Neuronal stem cell (in vitro differentiated cells): ENCODE results near the gene FIBP.

Experiments used
- DNase-seq: peaks from one replicate; pipeline ENCODE4 v3.0.0-alpha.2; 2013; ENCODE audit warnings: low spot score
- H2AFZ ChIP-seq: one replicate; pipeline ENCODE4 v1.6.1; 2013; ENCODE audit warnings: mild to moderate bottlenecking, low read length, inconsistent platforms
- H2AK5ac ChIP-seq: 2 replicates; pipeline ENCODE4 v1.6.1; 2013; ENCODE audit warnings: low read depth, mild to moderate bottlenecking, inconsistent platforms, low read length, moderate library complexity, mixed read lengths
- H2BK120ac ChIP-seq: 2 replicates; pipeline ENCODE4 v1.6.1; 2013; ENCODE audit warnings: low read depth, mild to moderate bottlenecking, inconsistent platforms, low read length, moderate library complexity, mixed read lengths
- H2BK12ac ChIP-seq: one replicate; pipeline ENCODE4 v1.6.1; 2013; ENCODE audit warnings: low read length, inconsistent platforms
- H2BK15ac ChIP-seq: 2 replicates; pipeline ENCODE4 v1.6.1; 2013; ENCODE audit warnings: mild to moderate bottlenecking, low read length, inconsistent platforms, mixed read lengths
- H2BK5ac ChIP-seq: one replicate; pipeline ENCODE4 v1.6.1; 2013; ENCODE audit warnings: inconsistent platforms, mild to moderate bottlenecking, low read length, moderate library complexity
- H3K14ac ChIP-seq: one replicate; pipeline ENCODE4 v1.6.1; 2013; ENCODE audit warnings: low read length, inconsistent platforms
- H3K18ac ChIP-seq: 2 replicates; pipeline ENCODE4 v1.6.1; 2013; ENCODE audit warnings: low read length, inconsistent platforms
- H3K23ac ChIP-seq: 2 replicates; pipeline ENCODE4 v1.6.1; 2013; ENCODE audit warnings: low read depth, mild to moderate bottlenecking, mixed read lengths, low read length, inconsistent platforms; ENCODE audit not compliant: poor library complexity
- H3K27ac ChIP-seq: replicated peaks from 3 replicates; pipeline ENCODE4 v1.5.1; 2013; ENCODE audit warnings: low read length, inconsistent platforms
- H3K27me3 ChIP-seq, 3 experiments: 2 replicates each; pipeline ENCODE4 v1.6.1; 2013; ENCODE audit warnings: low read length in 3 of 3, mild to moderate bottlenecking in 2 of 3, inconsistent platforms in 1 of 3, low read depth in 1 of 3, mixed read lengths in 1 of 3, moderate library complexity in 1 of 3; ENCODE audit not compliant: control insufficient read depth in 3 of 3, insufficient read depth in 3 of 3
- H3K36me3 ChIP-seq, 2 donors: replicated peaks in 1 of 2; 2 replicates each; pipeline ENCODE4 v1.6.1; 2013; ENCODE audit warnings: low read length in 2 of 2; ENCODE audit not compliant: control insufficient read depth in 2 of 2, insufficient read depth in 2 of 2
- H3K4ac ChIP-seq: 2 replicates; pipeline ENCODE4 v1.6.1; 2013; ENCODE audit warnings: inconsistent platforms, mild to moderate bottlenecking, low read length, moderate library complexity
- H3K4me1 ChIP-seq, 2 donors: 1 replicate in 1 of 2; 2 replicates in 1 of 2; pipeline ENCODE4 v1.6.1; 2013; ENCODE audit warnings: low read length in 2 of 2, low read depth in 1 of 2; ENCODE audit not compliant: control insufficient read depth in 2 of 2, insufficient read depth in 1 of 2
- H3K4me2 ChIP-seq: one replicate; pipeline ENCODE4 v1.6.1; 2013; ENCODE audit warnings: mild to moderate bottlenecking, low read length, inconsistent platforms; ENCODE audit not compliant: insufficient read depth, poor library complexity, severe bottlenecking
- H3K4me3 ChIP-seq, 2 donors: 2 replicates each; pipeline ENCODE4 v1.5.1; 2013; ENCODE audit warnings: low read length in 2 of 2, mild to moderate bottlenecking in 2 of 2, inconsistent platforms in 1 of 2, moderate library complexity in 1 of 2
- H3K79me1 ChIP-seq: one replicate; pipeline ENCODE4 v1.6.1; 2013; ENCODE audit warnings: low read depth, mild to moderate bottlenecking, inconsistent platforms, low read length, moderate library complexity
- H3K9ac ChIP-seq: one replicate; pipeline ENCODE4 v1.6.1; 2013; ENCODE audit warnings: mild to moderate bottlenecking, low read depth, low read length, inconsistent platforms; ENCODE audit not compliant: poor library complexity
- H3K9me3 ChIP-seq, 2 donors: replicated peaks in 1 of 2; 2 replicates each; pipeline versions ENCODE3 to v1.6.1; 2013; ENCODE audit warnings: low read length in 2 of 2, mild to moderate bottlenecking in 2 of 2, inconsistent platforms in 1 of 2, low read depth in 1 of 2, mixed read lengths in 1 of 2, moderate library complexity in 1 of 2; ENCODE audit not compliant: control insufficient read depth in 2 of 2, insufficient read depth in 1 of 2
- H4K8ac ChIP-seq: one replicate; pipeline ENCODE4 v1.6.1; 2013; ENCODE audit warnings: low read depth, mild to moderate bottlenecking, inconsistent platforms, low read length, moderate library complexity
- H4K91ac ChIP-seq: one replicate; pipeline ENCODE4 v1.6.1; 2013; ENCODE audit warnings: low read length, low read depth, mild to moderate bottlenecking, inconsistent platforms; ENCODE audit not compliant: poor library complexity
- WGBS, 2 donors: extraction: QIAGEN DNeasy Blood & Tissue Kit; methylation state at CpG; one replicate each; pipeline ENCODE4 v1.1.7; 2013; ENCODE audit warnings: missing lambda C conversion rate in 2 of 2, mixed read lengths in 1 of 2; ENCODE audit not compliant: insufficient read length in 2 of 2, insufficient replicate concordance in 1 of 2; ENCODE audit errors: extremely low coverage in 2 of 2; 5-methylcytosine and 5-hydroxymethylcytosine counted together

FIBP gene

DNA sequence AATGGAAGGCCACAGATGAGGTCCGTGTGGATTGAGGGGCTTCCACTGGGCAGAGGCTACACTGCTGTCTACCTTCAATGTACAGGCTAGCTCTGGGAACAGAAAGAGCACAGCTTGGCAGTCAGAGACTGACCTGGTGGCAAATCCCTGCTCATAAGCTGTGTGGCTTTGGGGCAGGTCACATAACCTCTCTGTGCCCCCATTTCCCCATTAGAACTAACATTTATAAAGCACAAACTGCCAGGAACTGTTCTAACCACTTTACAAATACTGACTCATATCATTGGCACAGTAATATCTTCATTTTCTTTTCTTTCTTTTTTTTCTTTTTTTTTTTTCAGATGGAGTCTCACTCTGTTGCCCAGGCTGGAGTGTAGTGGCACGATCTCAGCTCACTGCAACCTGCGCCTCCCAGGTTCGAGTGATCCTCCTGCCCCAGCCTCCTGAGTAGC lies 8.8 kb upstream of the FIBP start:
- Histone ChIP-seq H3K79me1 (no peaks in the 10 kb centered on the region), H2AFZ (no peak overlapping the region), H3K4me2 (no peak overlapping the region), H3K4me1 (peaks cover 9% of the 10 kb centered on the region in 2 donors), H2BK12ac (no peak overlapping the region), H3K14ac (no peak overlapping the region), H3K23ac (no peak overlapping the region), H3K4ac (no peak overlapping the region), H4K91ac (no peak overlapping the region), H2BK15ac (no peak overlapping the region), H3K4me3 (no peak overlapping the region), H3K36me3 (no peaks in the 10 kb centered on the region), H3K9ac (no peak overlapping the region), H4K8ac (no peak overlapping the region), H3K9me3 (peaks cover 0 to 2% of the 10 kb centered on the region in 2 donors), H2AK5ac (no peak overlapping the region), H3K18ac (no peak overlapping the region), H3K27ac (no peak overlapping the region), H2BK120ac (no peak overlapping the region), H3K27me3 (peaks cover 20 to 42% (median 21%) of the 10 kb centered on the region in 3 experiments), H2BK5ac (no peak overlapping the region)
- DNase-seq: no peak
- no CpG with 5 or more reads among the region's 4 CpGs for WGBS, 2 donors

DNA sequence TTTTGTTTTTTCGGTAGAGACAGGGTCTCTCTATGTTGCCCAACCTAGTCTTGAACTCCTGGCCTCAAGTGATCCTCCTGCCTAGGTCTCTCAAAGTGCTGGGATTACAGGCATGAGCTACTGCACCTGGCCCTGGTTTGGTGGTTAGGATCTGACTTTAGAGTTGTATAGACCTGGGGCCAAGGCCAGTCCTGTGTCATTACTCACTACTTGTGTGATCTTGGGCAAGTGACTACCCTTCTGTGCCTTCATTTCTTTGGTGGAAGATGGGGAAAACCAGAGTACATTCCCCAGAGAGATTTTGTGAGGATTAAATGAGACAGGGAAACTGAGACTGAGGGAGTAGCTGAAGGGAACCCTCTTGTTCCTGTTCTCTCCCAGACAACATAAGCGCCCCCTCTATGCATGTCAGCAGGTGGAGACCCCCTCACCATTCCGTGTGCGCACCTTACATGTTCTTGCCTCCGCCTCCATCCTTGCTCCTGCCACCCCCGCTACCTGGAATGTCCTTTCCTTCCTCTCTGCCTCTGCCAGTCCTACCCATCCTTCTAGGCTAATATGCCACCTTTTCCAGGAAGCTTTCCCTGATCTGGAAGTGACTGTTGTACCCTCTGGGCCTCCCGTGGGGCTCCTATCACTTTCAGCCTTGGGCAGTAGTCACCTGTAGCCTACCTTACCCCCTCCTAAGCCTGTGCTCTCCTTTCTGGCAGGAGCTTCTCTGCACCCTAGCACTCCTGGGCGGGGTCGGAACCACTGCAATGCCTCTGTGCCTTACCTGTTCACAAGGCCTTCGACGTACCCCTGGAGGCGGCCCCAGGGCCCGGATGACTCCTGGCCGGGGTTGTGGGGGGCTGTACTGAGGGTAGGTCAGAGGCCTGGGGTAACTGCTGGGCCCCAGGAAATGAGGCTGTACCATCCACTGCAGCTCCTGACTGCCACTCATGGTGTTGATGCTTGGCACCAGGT lies 8.0 kb upstream of the FIBP start:
- Histone ChIP-seq H3K23ac (no peak overlapping the region), H3K18ac (no peak overlapping the region), H3K79me1 (no peaks in the 10 kb centered on the region), H2BK5ac (no peak overlapping the region), H3K4me1 (peaks cover 14 to 15% of the 10 kb centered on the region in 2 donors), H3K9ac (no peak overlapping the region), H4K91ac (no peak overlapping the region), H4K8ac (no peak overlapping the region), H2BK12ac (no peak overlapping the region), H2AFZ (no peak overlapping the region), H2BK120ac (no peak overlapping the region), H3K27ac (no peak overlapping the region), H2BK15ac (no peak overlapping the region), H3K27me3 (peaks cover 18 to 36% (median 21%) of the 10 kb centered on the region in 3 experiments), H3K36me3 (no peaks in the 10 kb centered on the region), H3K4ac (no peak overlapping the region), H2AK5ac (peak overlapping the region; percentile 51), H3K14ac (no peak overlapping the region), H3K4me3 (no peak overlapping the region), H3K4me2 (no peak overlapping the region), H3K9me3 (peaks cover 0 to 2% of the 10 kb centered on the region in 2 donors)
- WGBS, 2 donors: no CpG with 5 or more reads among the region's 14 CpGs
- DNase-seq: no peak

DNA sequence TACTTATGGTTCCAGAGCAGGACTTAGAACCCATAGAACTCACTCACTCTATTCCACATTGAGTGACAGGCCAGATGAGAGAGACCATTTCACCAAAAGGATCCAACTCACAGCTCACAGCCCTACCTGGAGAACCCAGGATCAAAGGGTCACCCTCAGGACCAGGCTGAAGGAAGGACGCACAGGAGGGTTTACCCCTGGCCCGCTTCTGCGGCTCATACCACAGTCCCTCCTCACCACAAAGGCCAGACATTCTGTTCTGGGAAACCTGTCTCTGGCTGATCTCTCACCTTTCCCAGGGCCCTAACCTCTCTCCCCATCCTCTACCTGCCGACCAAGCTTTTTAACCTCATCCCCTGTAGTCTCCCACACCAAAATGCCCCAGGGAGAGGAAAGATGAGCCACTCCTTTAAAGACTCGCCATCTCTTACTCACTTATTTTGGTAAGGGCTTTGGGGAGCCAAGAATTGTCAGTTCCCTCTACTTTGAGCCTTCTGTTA lies 7.3 kb upstream of the FIBP start:
- no peak overlapping the region for H4K91ac ChIP-seq
- H3K18ac ChIP-seq: no peak overlapping the region
- no peak overlapping the region for H2BK12ac ChIP-seq
- no peak overlapping the region for H3K4me3 ChIP-seq
- no peak overlapping the region for H3K14ac ChIP-seq
- H2AK5ac ChIP-seq: peak overlapping the region; percentile 18
- no peak overlapping the region for H3K27ac ChIP-seq
- no peak overlapping the region for H3K23ac ChIP-seq
- no peak for DNase-seq
- no peak overlapping the region for H2BK15ac ChIP-seq
- no peak overlapping the region for H4K8ac ChIP-seq
- H3K4me1 ChIP-seq: peaks cover 14 to 15% of the 10 kb centered on the region in 2 donors
- WGBS, 2 donors: no CpG with 5 or more reads among the region's 5 CpGs
- peaks cover 0 to 2% of the 10 kb centered on the region in 2 donors for H3K9me3 ChIP-seq
- no peak overlapping the region for H3K9ac ChIP-seq
- H3K27me3 ChIP-seq: peaks cover 12 to 29% (median 14%) of the 10 kb centered on the region in 3 experiments
- H2AFZ ChIP-seq: no peak overlapping the region
- no peak overlapping the region for H3K4me2 ChIP-seq
- no peaks in the 10 kb centered on the region for H3K79me1 ChIP-seq
- no peak overlapping the region for H2BK5ac ChIP-seq
- H3K36me3 ChIP-seq: no peaks in the 10 kb centered on the region
- no peak overlapping the region for H2BK120ac ChIP-seq
- no peak overlapping the region for H3K4ac ChIP-seq

DNA sequence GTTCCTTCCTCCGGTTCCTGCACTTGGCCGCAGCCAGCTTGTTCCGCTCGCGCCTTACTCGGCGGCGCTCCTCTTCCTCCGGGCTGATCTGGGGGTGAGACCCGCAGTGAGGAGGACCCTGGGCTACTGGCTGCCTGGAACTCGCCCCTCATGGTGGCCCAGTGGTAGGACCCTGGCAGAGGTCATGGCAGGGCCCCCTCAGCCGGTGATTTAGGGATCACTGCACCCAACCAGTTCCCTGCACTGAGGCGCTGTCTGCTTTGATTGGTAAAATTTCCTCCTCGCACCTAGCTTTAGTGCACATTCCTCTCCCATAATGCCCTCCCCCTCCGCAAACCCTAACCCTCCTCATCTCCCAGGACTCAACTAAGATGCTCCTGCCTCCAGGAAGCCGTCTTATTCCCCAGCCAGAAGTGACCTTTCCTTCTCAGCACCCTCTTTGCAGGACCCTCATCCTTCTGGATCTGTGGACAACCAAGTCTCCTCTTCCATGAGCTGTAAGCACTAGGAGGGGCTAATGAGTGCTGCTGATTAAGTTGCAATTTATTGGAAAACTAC lies 5.8 kb upstream of the FIBP start:
- Histone ChIP-seq H3K4me3 (no peak overlapping the region), H4K91ac (no peak overlapping the region), H2AFZ (no peak overlapping the region), H3K9ac (no peak overlapping the region), H3K4me2 (no peak overlapping the region), H4K8ac (no peak overlapping the region), H3K27ac (no peak overlapping the region), H2BK12ac (no peak overlapping the region), H3K18ac (no peak overlapping the region), H3K4ac (no peak overlapping the region), H3K9me3 (no peaks in the 10 kb centered on the region), H3K36me3 (no peaks in the 10 kb centered on the region), H2BK15ac (no peak overlapping the region), H2AK5ac (no peak overlapping the region), H3K27me3 (peaks cover 2 to 25% (median 2%) of the 10 kb centered on the region in 3 experiments), H3K4me1 (peaks cover 16 to 20% of the 10 kb centered on the region in 2 donors), H2BK120ac (no peak overlapping the region), H3K14ac (no peak overlapping the region), H3K23ac (no peak overlapping the region), H3K79me1 (no peaks in the 10 kb centered on the region), H2BK5ac (no peak overlapping the region)
- DNase-seq: no peak
- no CpG with 5 or more reads among the region's 16 CpGs for WGBS, 2 donors
